Measurements from ENCODE around the gene APOC3.

APOC3 gene

DNA sequence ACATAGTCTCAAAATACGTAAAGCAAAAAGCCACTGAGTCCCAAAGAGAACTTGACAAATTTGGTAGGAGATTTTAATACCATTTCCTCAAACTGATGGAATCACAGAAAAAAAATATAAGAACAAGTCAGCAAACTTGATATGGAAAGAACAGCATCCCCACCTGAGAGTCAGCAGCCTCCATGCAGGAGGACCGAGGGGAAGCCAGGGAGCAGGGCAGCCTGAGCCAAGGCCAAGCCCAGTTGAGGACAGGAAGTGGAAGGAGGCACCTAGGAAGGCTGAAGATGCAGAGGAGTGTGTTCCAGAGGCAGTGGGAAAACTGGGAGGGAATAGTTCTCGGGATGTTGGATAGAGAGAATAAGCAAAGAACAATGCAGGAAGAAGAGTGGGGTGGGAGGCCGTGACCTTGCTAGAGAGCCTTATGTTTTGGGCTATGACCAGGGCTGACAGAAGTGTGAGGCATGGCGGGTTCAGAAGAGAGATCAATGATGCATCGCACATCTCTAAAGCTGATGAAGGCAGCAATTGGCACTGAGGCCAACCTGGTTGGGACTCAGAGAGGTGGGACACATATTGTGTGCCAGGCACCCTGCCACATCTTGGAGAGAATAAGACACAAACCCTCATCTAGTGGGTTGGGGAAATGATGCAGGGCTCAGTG lies 22.0 kb upstream of the APOC3 start:
- no peak for DNase-seq

GRCh38 chr11:116808262-116809175 lies 21.2 kb upstream of the APOC3 start:
- no peak for DNase-seq

- DNase-seq = no peak
Measured at GRCh38 chr11:116811194-116811593, 18.5 kb upstream of the APOC3 start.

DNA sequence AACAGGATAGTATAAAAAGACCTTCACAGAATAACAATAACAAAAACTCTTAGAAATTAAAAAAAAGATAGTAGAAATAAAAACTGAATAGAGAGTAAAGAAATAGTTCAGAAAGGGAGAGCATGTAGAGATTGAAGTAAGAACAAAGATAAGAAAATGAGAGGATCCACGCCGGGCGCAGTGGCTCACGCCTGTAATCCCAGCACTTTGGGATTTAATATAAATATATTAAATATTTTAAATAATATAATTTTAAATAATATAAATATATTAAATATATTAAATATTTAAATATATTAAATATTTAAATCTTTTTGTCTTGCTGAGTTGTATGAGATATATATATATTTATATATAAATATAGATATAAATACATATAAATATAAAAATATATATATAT lies 17.6 kb upstream of the APOC3 start:
- no peak for DNase-seq

DNA sequence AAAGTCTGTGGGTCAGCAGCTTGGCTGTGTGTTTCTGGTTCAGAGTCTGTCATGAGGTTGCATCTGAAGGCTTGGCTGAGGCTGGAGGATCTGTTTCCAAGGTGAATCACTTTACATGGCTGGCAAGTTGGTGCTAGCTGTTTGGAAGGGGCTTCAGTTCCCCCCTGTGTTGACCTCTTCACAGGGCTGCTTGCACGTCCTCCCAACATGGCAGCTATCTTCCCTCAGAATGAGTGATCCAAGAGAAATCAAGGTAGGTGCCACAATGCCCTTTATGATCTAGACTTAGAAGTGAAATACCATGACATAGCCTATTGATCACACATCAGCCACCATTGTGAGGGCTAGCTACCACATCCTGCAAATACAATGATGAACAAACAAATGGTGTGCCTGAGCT lies 16.5 kb upstream of the APOC3 start:
- no peak for DNase-seq

DNA sequence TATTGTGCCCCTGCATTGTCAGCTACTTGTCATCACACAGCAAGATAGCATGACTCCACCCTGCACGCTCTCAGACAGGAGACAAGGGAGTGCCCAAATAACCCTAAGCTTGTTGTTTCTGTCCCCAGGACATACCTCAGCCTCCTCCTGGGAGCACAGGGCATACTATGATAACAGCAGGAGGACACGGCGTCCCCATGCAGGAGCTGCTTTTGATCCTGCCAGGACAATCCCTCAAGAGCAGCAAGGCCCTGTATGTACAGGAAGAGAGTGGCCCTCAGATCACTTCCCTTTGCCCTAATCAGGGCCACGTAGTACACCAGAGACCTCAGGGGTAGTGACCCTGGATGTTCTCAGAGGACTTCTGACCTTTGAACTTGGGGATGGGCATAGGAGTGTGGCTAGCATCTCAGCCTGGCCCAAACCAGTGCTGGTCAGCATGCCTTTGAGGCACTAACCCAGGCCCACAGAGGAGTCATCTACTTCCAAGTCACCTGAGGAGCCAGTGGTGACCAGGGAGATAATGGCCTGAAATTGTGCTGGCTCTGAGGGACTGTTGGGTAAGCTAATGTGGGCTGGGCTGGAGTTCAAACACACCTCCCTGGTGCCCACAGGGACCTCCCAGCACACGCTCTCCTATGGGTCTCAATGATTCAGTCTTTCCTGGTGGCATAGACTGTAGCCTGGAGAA lies 15.8 kb upstream of the APOC3 start:
- DNase-seq = no peak

DNA sequence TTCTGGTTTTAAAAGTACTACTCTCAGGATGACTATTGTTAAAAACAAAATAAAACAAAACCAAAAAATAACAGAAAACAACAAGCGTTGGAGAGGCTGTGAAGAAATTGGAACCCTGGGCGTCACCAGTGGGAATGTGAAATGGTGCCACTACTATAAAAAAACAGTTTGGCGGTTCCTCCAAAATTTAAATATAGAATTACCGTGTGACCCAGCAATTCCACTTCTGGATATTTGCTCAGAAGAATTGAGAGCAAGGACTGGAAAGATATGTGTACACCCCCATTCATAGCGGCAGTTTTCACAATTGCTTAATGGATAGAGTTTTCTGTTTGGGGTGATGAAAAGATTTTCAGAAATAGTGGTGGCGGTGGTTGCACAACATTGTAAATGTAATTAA lies 15.2 kb upstream of the APOC3 start:
- no peak for DNase-seq

- no peak for DNase-seq
Measured at GRCh38 chr11:116819049-116819448, 10.7 kb upstream of the APOC3 start.

DNA sequence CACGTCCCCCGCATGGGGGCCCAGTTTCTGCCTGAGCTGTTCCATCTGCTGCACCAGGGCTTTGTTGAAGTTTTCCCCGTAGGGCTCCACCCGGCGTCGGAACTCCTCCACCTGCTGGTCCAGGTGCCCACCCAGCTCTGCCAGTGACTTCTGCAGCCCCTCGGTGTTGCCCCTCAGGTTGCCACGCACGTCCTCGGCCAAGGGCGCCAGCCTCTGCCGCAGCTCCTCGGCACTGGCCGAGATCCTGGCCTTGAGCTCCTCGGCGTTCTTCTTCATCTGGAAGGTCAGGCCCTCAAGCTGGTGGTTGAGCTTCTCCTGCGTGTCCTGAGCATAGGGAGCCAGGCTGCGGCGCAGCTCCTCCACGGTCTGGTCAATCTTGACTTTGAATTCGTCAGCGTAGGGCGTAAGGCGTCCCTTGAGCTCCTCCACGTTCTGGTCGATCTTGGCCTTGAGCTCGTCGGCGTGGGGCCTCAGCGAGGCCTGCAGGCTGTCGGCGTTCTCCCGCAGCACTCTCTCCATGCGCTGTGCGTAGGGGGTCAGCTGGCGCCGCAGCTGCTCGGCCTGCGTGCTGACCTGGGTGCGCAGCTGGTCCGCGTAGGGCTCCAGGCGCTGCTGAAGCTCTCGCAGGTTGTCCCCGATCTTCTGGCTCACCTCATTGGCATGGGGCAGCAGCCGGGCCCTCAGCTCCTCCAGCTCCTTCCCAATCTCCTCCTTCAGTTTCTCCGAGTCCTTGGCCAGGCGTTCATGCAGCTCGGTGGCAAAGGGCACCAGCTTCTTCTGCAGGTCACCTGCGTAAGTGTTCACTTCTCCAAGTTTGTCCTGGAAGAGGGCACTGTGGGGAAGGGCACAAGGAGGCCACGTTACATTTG lies 8.4 kb upstream of the APOC3 start:
- DNase-seq = no peak

DNA sequence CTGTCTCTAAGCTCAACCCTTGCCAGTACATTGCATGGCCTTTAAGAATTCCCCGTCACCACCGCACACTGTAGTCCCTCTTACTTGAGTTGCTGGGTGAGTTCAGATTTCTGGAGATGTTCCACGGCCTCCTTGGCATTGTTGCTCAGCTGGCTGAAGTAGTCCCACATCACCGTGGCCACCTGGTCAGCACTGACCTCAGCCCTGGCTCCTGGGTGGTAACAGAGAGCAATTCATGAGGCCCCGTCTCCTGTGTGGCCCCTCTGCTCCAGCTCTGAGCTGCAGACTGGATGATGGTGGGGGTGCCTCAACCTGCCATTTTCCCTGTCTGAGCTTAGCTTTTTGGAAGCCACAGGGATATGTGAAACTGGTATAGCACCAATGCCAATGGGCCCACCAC lies 7.1 kb upstream of the APOC3 start:
- DNase-seq = no peak

GRCh38 chr11:116823031-116823843 lies 6.5 kb upstream of the APOC3 start, which contains the start of gene APOA4:
APOA4 (minus strand) TSS chr11:116823304; CDS start chr11:116823191, 113 bp downstream.
- DNase-seq = no peak

GRCh38 chr11:116825434-116825833 lies 4.3 kb upstream of the APOC3 start:
- no peak for DNase-seq

DNA sequence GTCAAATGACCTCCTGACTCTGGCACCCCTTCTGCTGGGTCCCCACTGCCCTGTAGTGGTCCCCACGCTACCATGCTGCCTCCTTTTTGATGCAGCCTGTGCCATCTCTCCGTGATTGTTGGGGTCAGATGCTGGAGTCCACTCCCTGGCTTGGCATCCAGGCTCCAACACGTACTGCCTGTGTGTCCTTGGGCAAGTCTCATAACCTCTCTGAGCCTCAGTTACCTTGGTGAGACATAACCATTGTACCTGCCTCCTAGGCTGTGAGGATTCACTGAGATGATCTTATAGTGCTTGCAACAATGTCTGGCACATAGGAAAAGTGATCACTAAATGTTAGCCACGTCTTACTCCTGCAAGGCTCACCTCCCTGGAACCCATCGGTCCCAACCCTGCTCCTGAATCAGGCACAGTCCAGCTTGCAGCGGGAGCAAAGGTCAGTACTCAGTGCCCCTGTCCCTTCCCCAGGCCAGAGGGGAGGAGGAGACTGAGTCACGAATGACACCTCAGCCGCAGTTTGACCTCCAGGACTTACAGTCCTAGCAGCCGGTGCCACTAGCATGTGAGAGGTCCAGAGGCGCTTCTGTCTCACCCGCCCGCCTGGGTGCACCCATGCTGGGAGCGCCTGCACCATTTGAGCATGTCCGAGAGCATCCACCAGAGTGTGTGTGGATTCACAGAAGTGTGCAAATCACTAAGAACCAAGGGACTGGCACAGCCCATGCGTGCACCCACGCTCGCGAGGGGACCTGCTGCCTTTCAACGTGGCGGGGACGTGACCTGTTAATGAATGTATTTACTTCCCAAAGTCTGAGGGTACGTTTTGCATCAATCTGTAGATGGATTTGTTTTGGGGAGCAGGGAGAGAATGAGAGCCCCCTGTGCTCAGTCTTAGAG lies 3.6 kb upstream of the APOC3 start:
- no peak for DNase-seq

DNA sequence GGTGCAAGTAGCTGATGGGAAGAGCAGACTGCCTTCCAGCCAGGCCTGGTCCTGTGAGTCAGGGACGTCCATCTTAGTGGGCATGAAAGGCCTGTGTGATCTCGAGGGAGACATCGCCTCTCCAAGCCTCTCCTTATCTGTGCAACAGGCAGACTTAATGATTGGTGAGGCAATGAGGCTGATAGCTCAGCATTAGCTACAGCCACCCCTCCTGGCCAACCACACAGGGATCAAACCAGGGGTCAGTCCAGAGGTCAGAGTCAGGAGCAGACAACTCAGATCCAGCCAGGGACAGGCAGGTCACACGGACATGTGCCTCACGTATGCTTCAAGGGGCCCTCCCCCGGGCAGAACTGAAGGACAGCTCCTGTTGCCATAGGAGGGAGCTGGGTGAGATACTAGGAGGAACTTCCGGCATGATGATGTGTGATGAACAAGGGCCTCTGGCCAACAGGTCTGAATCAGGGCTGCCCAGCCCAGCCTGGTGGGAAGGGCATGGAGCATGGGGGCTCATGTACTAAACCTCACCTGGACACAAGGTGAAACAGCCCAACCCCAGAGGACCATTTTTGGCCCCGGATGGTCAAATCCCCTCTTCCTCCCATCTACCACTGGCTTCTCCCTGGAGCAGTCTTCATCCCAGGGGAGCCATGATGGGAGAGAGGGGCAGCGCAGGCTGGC lies 2.8 kb upstream of the APOC3 start:
- no peak for DNase-seq

- no peak for DNase-seq
Measured at GRCh38 chr11:116827461-116827860, 2.2 kb upstream of the APOC3 start.

DNA sequence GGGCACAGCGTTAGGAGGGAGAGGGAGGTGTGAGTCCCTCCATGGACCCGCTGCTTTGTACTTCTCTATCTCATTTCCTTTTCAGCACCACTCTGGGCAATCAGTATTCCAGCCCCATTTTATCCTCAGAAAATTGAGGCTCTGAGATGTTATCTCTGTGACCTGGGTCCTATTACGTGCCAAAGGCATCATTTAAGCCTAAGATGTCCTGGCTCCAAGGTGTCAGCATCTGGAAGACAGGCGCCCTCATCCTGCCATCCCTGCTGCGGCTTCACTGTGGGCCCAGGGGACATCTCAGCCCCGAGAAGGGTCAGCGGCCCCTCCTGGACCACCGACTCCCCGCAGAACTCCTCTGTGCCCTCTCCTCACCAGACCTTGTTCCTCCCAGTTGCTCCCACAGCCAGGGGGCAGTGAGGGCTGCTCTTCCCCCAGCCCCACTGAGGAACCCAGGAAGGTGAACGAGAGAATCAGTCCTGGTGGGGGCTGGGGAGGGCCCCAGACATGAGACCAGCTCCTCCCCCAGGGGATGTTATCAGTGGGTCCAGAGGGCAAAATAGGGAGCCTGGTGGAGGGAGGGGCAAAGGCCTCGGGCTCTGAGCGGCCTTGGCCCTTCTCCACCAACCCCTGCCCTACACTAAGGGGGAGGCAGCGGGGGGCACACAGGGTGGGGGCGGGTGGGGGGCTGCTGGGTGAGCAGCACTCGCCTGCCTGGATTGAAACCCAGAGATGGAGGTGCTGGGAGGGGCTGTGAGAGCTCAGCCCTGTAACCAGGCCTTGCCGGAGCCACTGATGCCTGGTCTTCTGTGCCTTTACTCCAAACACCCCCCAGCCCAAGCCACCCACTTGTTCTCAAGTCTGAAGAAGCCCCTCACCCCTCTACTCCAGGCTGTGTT lies 829 bp upstream of the APOC3 start:
- no peak for DNase-seq

DNA sequence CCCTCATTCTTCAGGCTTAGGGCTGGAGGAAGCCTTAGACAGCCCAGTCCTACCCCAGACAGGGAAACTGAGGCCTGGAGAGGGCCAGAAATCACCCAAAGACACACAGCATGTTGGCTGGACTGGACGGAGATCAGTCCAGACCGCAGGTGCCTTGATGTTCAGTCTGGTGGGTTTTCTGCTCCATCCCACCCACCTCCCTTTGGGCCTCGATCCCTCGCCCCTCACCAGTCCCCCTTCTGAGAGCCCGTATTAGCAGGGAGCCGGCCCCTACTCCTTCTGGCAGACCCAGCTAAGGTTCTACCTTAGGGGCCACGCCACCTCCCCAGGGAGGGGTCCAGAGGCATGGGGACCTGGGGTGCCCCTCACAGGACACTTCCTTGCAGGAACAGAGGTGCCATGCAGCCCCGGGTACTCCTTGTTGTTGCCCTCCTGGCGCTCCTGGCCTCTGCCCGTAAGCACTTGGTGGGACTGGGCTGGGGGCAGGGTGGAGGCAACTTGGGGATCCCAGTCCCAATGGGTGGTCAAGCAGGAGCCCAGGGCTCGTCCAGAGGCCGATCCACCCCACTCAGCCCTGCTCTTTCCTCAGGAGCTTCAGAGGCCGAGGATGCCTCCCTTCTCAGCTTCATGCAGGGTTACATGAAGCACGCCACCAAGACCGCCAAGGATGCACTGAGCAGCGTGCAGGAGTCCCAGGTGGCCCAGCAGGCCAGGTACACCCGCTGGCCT lies 641 bp downstream of the APOC3 start:
- no peak for DNase-seq

DNA sequence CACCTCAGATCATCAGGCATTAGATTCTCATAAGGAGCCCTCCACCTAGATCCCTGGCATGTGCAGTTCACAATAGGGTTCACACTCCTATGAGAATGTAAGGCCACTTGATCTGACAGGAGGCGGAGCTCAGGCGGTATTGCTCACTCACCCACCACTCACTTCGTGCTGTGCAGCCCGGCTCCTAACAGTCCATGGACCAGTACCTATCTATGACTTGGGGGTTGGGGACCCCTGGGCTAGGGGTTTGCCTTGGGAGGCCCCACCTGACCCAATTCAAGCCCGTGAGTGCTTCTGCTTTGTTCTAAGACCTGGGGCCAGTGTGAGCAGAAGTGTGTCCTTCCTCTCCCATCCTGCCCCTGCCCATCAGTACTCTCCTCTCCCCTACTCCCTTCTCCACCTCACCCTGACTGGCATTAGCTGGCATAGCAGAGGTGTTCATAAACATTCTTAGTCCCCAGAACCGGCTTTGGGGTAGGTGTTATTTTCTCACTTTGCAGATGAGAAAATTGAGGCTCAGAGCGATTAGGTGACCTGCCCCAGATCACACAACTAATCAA lies 2.2 kb downstream of the APOC3 start:
- no peak for DNase-seq
